Renal cortical epithelial cell (primary cell): Measurements from ENCODE around the gene SEPTIN7. TPM values are rescaled to one million over a fixed set of nuclear protein-coding genes. Genes with fewer than 3 reads are reported as not detected.
A peak's percentile ranks its signal among the peaks of the same experiment; 100 is the strongest.
"Not testable (repeated sequence)": the region's sequence is repeated elsewhere in the genome, so short reads cannot be mapped to it uniquely, and the experiment has no call there.

Source experiments
- DNase-seq: peaks from one replicate; pipeline ENCODE4 v3.0.0-alpha.2; 2011; ENCODE audit warnings: low read depth
- total RNA-seq: library from RNA; depleted of rRNA; stranded (reverse); fragments of >200 nt; gene quantifications from 2 replicates; pipeline ENCODE4 v1.2.3, GENCODE V29; 2014

SEPTIN7 gene
- 219 and 315 TPM in 2 replicates for total RNA-seq

GRCh38 chr7:35800718-35801391 is at the start of gene SEPTIN7:
TSS of gene SEPTIN7 (plus strand) at chr7:35801057. CDS start at chr7:35801210, 153 bp downstream.
- DNase-seq = peak; percentile 93

- no peak for DNase-seq
Measured at GRCh38 chr7:35752742-35753141, 48.1 kb upstream of the SEPTIN7 start.

GRCh38 chr7:35753761-35754603 is 46.9 kb upstream of the SEPTIN7 start:
- no peak for DNase-seq

GRCh38 chr7:35754741-35755140 is 46.1 kb upstream of the SEPTIN7 start:
- no peak for DNase-seq

- no peak for DNase-seq
Measured at GRCh38 chr7:35755711-35756110, 45.1 kb upstream of the SEPTIN7 start.

GRCh38 chr7:35756453-35756852 is 44.4 kb upstream of the SEPTIN7 start:
- DNase-seq = not testable (repeated sequence)

- DNase-seq = no peak
Measured at GRCh38 chr7:35757574-35757973, 43.3 kb upstream of the SEPTIN7 start.

- no peak for DNase-seq
Measured at GRCh38 chr7:35758421-35758820, 42.4 kb upstream of the SEPTIN7 start.

- DNase-seq = no peak
Measured at GRCh38 chr7:35760143-35760745, 40.6 kb upstream of the SEPTIN7 start.

GRCh38 chr7:35761871-35762677 is 38.8 kb upstream of the SEPTIN7 start:
- DNase-seq = no peak

- no peak for DNase-seq
Measured at GRCh38 chr7:35762781-35763180, 38.1 kb upstream of the SEPTIN7 start.

GRCh38 chr7:35768346-35768745 is 32.5 kb upstream of the SEPTIN7 start:
- DNase-seq = no peak

GRCh38 chr7:35771776-35772175 is 29.1 kb upstream of the SEPTIN7 start:
- no peak for DNase-seq

GRCh38 chr7:35773994-35774393 is 26.9 kb upstream of the SEPTIN7 start:
- DNase-seq = no peak

- DNase-seq = no peak
Measured at GRCh38 chr7:35776686-35777085, 24.2 kb upstream of the SEPTIN7 start.

GRCh38 chr7:35777121-35777520 is 23.7 kb upstream of the SEPTIN7 start:
- DNase-seq = no peak

- DNase-seq = no peak
Measured at GRCh38 chr7:35780070-35780469, 20.8 kb upstream of the SEPTIN7 start.

GRCh38 chr7:35781200-35781701 is 19.6 kb upstream of the SEPTIN7 start:
- DNase-seq = no peak

- no peak for DNase-seq
Measured at GRCh38 chr7:35781767-35782515, 18.9 kb upstream of the SEPTIN7 start.

- DNase-seq = no peak
Measured at GRCh38 chr7:35784332-35784731, 16.5 kb upstream of the SEPTIN7 start.

- no peak for DNase-seq
Measured at GRCh38 chr7:35785250-35785649, 15.6 kb upstream of the SEPTIN7 start.
